Bronchial epithelial cell (primary cell): ENCODE results near the gene PHF20. TPM values are rescaled to one million over a fixed set of nuclear protein-coding genes. Genes with fewer than 3 reads are reported as not detected.
"Not testable (repeated sequence)": the region's sequence is repeated elsewhere in the genome, so short reads cannot be mapped to it uniquely, and the experiment has no call there.

ENCODE experiments used
- DNase-seq: peaks from one replicate; pipeline ENCODE4 v3.0.0-alpha.2; 2010; ENCODE audit warnings: low read depth
- FAIRE-seq: peaks from 2 replicates; lab custom pipeline; 2011; peaks lifted over from hg19 to GRCh38; lab: Jason Lieb, UNC
- H3K27me3 ChIP-seq: 2 replicates; pipeline ENCODE4 v1.5.1; 2011; ENCODE audit warnings: low read length; ENCODE audit not compliant: control insufficient read depth, insufficient read depth
- H3K36me3 ChIP-seq: 2 replicates; pipeline ENCODE4 v1.5.1; 2011; ENCODE audit warnings: low read length; ENCODE audit not compliant: control insufficient read depth, insufficient read depth
- H3K4me3 ChIP-seq: 2 replicates; pipeline ENCODE4 v1.5.1; 2011; ENCODE audit warnings: mild to moderate bottlenecking, low read depth, low read length, control low read depth
- CTCF ChIP-seq: IDR thresholded peaks from 2 replicates; pipeline ENCODE4 v1.5.1; 2011; ENCODE audit warnings: mild to moderate bottlenecking, moderate library complexity, low read length, control low read depth, inconsistent platforms; ENCODE audit not compliant: insufficient read depth, severe bottlenecking
- total RNA-seq: library from RNA; depleted of rRNA; stranded (reverse); fragments of >200 nt; gene quantifications from 2 replicates; pipeline ENCODE4 v1.2.1, GENCODE V29; 2014

The PHF20 gene
- total RNA-seq: 22.8 and 24.0 TPM in 2 replicates

DNA sequence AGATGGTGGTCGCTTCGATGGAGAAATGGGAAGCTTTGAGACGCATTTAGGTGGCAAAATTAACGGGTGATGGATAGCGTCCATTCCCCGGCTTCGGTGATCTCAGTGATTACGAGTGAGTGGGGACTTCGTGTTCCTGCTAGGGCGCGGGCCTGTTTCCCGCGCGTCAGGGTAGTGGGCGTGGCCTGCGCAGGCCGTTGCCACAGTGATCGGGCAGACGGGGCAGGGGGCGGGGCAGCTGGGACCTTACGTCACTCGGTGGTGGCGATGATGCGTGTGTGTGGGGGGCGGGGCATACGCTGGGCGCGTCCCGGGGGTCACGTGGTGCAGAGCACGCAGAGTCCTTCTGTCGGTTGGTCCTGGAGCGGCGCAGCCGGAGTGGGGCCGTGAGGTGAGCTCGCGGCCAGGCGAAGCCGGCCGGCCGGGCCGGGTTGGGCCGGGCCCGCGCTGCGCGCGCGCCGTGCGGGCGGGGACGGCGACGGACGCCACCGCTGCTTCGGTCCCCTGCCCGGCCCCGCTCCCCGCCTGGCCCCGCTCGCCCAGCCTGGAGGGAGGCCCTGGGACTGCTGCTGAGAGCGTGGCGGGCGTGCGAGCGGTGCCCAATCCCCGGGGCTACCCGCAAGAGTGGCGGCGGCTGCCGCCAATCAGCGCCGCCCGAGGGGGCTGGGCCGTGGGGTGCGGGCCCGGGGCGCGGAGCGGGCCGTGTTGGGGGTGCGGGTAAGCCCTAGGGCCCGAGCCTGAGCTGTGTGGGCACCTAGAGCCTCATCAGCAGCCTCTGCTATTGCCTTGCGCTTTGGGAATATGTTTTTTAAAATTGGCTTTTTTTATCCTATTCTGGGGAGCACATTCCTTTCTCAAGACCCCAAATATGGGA, at the start of gene PHF20:
Gene PHF20 (plus strand): TSS at position 327 of the 874 bp plus-strand sequence. CDS start 29,508 bp downstream, outside the sequence.
- DNase-seq (peak; percentile 85), FAIRE-seq (no peak)
- TF ChIP-seq CTCF: no peak

DNA sequence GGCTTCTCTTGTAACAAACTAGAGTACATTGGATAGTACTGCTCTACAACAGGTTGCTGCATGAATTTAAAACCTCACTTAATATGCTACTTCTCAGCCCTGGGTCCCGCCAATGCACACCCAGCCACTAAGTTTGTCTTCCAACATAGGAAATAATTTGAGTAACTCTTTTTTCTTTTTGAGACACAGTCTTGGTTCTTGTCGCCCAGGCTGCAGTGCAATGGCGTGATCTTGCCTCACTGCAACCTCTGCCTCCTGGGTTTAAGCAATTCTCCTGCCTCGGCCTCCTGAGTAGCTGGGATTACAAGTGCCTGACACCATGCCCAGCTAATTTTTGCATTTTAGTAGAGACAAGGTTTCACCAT, 48.6 kb upstream of the PHF20 start:
- H3K36me3 ChIP-seq: peaks cover 38% of the 10 kb centered on the region
- not testable (repeated sequence) for H3K27me3 ChIP-seq, H3K4me3 ChIP-seq, DNase-seq, FAIRE-seq

More for the DNA sequence above, at the start of gene PHF20:
- no peaks in the 10 kb centered on the region for H3K27me3 ChIP-seq
- H3K36me3 ChIP-seq: no peaks in the 10 kb centered on the region
- peak within 1 kb of the TSS; percentile 83 for H3K4me3 ChIP-seq

GRCh38 chr20:35723652-35724320, 48.0 kb upstream of the PHF20 start:
- not testable (repeated sequence) for H3K27me3 ChIP-seq, H3K4me3 ChIP-seq, DNase-seq, FAIRE-seq
- peaks cover 41% of the 10 kb centered on the region for H3K36me3 ChIP-seq

GRCh38 chr20:35724321-35725230, 47.2 kb upstream of the PHF20 start:
- FAIRE-seq (no peak), DNase-seq (no peak)
- no peak for TF ChIP-seq CTCF
- Histone ChIP-seq H3K4me3 (no peak overlapping the region), H3K36me3 (peaks cover 41% of the 10 kb centered on the region), H3K27me3 (no peaks in the 10 kb centered on the region)

DNA sequence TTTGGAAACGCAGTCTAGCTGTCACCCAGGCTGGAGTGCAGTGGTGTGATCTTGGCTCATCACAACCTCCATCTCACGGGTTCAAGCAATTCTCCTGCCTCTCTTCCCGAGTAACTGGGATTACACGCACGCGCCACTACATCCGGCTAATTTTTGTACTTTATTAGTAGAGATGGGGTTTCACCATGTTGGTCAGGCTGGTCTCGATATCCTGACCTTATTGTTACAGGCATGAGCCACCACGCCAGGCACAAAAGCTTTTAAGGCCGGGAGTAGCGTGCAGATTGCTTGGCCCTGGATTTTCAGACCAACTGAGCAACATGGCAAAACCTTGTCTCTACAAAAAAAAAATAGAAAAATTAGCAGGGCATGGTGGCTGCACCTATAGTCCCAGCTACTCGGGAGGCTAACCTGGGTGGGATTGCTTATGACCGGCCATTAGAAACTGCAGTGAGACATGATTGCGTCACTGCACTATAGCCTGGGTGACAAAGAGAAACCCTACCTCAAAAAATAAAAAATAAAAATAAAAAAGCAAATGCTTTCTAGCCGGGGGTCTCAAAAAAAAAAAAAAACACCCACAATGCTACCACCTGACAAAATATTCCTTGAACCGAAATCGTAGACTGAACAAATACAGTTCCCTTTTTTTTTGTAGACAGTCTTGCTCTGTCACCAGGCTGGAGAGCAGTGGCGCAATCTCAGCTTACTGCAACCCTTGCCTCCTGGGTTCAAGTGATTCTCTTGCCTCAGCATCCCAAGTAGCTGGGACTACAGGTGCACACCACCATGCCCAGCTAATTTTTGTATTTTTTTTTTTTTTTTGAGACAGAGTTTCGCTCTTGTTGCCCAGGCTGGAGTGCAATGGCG, 44.7 kb upstream of the PHF20 start:
- peaks cover 36% of the 10 kb centered on the region for H3K36me3 ChIP-seq
- H3K4me3 ChIP-seq: no peak overlapping the region
- no peaks in the 10 kb centered on the region for H3K27me3 ChIP-seq
- no peak for TF ChIP-seq CTCF
- DNase-seq: no peak
- no peak for FAIRE-seq

DNA sequence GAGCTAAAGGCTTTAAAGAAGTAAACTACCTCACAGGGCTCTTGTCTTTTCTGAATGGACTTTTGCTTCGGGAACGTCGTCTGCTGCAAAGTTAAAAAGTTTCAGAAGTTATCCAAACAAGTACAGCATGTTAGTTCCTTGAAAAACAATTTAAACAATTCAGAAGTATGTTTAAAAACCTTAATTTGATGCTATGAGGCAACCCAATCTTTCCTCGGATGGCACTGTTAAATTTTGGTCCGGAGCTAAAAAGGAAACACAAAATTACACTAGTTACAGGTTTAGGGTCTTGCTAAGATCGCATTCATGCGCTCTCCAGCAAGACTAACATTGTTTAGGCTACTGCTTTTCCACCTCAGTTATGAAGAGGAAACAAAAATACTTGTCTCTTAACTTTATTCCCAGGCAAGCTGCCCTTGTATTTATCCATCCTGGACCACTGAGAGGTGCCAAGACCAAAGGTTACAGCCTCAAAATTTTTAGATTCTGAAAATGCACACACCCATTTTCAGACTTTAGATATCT, 42.5 kb upstream of the PHF20 start:
- no peak for DNase-seq
- no peaks in the 10 kb centered on the region for H3K27me3 ChIP-seq
- H3K36me3 ChIP-seq: peaks cover 33% of the 10 kb centered on the region
- no peak for TF ChIP-seq CTCF
- no peak for FAIRE-seq
- no peak overlapping the region for H3K4me3 ChIP-seq
